Measurements from ENCODE around the gene KCMF1.

Gene KCMF1

GRCh38 chr2:84986018-84986417 lies 15.1 kb downstream of the KCMF1 start:
- no peak for DNase-seq

DNA sequence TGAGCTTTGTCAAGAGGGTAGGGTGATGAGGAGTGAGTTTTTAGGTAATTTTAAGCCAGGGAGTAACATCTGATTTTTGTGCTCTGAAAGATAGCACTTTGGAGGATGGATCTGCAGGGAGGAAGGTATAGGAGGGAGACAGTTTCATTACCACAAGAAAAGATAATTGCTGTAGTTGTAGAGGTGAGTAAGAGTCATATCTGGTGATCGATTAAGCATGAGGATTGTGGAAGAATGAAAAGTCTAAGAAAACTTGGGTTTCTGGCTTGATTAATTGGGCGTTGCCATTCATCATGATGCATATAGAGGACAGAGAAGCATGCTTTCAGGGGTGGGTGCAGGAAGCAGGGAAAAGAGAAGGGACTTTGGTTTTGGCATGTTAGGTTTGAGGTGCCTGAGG lies 18.5 kb downstream of the KCMF1 start:
- no peak for DNase-seq

GRCh38 chr2:84989927-84990326 lies 19.0 kb downstream of the KCMF1 start:
- no peak for DNase-seq

DNA sequence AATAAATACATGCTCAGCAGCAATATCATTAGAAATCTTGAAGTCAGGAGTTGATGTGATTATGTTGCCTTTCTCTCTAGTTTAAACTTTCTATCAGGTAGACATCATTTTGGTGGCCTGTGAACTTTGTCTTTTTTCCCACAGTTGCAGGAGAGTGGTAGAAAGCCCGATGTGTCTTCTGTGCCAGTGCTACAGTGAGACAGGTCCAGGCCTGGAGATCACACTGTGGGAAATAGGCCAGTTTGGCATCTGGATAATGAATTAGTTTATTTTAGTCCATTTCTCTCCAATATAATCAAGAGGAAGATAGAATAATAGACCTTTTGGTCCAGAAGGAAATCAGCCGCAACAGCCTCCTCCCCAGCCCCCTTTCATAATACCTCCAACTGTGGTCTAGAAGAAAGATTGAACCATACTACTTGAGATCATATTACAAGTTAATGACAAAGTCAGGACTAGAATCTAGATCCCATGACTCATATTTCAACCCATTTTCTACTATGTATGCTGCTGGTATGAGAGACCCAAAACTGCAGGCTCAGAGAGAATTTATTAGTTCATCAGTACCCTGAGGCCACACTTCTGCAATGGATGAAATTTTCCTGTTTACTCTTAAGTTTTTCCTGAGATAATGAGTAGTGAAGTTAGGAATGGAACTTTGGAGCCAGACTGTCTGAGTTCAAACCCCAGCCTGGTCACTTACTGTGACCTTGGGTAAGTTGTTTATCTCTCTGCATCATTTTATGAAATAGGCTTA lies 20.6 kb downstream of the KCMF1 start:
- DNase-seq = no peak

DNA sequence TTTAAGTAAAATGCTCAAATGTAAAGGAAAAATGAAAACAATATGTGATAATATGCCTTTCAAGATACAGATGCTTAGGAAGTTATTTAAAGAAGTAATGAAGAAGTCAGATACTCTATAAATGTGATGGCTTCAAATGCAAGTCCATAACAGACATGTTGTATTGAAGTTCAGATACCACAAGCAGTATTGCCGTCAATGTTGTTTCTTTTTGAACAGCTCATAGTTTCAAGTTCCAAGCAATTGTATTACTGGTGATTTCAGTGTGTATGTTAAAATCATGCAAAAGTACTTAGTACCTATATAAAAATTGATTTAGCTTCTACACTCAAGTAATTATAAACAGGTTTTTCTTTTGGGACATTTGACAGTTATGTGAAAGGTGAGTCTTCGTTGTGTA lies 24.9 kb downstream of the KCMF1 start:
- no peak for DNase-seq

- DNase-seq = no peak
Observed at GRCh38 chr2:84996909-84997308, 25.9 kb downstream of the KCMF1 start.

DNA sequence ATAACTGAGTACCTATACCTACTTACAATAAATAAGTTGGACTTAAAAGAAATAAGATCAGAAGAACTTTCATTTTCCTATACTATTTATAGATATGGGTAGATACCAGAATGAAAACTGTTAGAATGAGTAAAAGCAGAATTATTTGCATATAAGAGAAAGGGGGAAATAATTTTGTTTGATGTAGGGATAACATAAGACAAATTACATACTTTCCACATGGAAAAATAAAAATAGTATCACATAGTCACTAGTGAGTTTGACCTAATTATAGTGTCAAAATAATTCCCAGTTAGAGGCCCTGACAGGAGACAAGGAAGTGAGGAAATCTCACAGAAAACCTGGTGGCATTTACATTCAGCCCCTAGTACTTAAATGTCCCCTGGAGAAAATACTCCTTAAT lies 28.6 kb downstream of the KCMF1 start:
- DNase-seq = no peak

- no peak for DNase-seq
Observed at GRCh38 chr2:85001595-85001994, 30.6 kb downstream of the KCMF1 start.

DNA sequence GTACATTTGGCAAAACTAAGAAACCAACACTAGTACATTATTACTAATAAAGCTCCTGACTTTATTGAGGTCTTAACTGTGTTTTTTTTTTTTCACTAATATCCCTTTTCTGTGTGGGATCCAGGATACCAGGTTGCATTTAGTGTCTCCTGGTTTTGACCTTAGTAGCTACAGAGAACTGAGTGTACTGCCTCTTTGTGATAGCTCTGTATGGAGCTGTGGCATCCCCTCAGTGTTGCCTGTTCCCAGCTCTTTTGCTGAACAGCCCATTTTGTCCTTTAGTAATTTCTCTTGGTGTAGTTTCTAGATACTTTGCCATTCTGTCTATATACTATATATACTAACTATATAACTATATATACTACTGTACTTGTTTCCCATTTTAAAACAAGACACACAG lies 31.6 kb downstream of the KCMF1 start:
- no peak for DNase-seq

DNA sequence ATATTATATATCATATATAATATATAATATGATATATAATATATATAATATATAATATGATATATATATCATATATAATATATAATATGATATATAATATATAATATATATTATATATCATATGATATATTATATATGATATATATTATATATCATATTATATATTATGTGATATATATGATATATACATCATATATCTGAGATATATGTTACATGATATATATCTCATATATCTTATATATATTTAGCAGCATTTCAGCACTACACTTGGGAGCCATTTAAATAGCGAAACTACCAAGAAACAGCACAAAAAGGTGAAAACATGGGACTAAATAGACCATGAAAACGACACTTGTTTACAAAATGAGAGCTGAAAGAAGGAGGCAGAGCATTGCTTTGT lies 37.3 kb downstream of the KCMF1 start:
- no peak for DNase-seq

DNA sequence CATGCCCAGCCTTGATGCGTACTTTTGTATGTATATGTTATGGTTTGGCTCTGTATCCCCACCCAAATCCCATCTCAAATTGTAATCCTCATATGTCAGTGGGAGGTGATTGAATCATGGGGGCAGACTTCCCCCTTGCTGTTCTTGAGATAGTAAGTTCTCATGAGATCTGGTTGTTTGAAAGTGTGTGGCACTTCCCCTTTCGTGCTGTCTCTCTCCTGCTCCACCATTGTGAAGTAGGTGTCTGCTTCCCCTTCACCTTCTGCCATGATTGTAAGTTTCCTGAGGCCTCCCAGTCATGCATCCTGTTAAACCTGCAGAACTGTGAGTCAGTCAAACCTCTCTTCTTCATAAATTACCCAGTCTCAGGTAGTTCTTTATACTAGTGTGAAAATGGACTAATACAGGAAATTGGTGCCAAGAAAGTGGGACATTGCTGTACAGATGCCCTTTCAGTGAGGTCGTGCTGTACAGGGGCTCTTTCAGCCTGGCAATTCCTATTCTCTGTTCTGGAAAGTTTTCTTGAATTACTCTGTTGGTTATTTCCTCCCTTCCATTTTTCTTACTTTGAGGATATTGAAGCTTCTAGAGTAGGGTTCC lies 38.2 kb downstream of the KCMF1 start:
- DNase-seq = peak in 1 of 2 donors; percentile 18

- no peak for DNase-seq
Observed at GRCh38 chr2:85010404-85010803, 39.4 kb downstream of the KCMF1 start.

DNA sequence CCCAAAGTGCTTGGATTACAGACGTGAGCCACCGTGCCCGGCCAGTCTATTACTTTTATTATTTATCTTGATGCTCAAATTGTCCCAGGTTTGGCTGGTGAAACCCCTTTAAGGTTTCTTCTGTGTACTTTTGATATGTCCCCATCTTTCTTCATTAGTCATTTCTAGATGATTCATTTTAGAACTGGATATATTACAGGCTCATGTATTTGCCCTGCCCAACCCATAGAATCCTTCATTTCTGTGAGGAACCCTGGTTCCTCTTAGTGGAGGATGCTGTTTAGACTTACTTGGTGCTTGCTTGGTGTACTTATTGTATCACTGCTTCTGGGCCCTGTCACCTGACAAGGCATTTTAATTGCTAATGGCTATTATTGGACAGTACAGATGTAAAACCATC lies 40.1 kb downstream of the KCMF1 start:
- no peak for DNase-seq

GRCh38 chr2:85011747-85012146 lies 40.8 kb downstream of the KCMF1 start:
- DNase-seq = no peak

DNA sequence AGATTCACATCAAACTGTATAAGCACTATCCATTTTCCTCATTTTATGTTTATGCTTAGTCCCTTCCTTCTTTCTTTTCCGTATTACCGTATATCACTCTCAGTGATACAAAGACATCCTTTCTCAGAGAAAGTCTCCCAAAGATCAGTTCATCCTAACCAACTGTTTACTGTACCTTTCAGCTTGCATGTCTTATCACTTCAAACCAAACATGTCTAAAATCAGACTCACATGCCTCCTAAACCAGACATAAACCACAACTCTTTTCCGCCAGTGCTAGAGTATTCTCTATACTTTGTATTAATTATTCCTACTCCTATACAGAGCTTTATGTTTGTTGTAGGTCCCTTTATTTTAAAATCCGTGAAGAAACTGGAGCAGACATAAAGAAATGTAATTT lies 41.5 kb downstream of the KCMF1 start:
- DNase-seq = no peak

- DNase-seq = no peak
Observed at GRCh38 chr2:85012855-85013254, 41.9 kb downstream of the KCMF1 start.

DNA sequence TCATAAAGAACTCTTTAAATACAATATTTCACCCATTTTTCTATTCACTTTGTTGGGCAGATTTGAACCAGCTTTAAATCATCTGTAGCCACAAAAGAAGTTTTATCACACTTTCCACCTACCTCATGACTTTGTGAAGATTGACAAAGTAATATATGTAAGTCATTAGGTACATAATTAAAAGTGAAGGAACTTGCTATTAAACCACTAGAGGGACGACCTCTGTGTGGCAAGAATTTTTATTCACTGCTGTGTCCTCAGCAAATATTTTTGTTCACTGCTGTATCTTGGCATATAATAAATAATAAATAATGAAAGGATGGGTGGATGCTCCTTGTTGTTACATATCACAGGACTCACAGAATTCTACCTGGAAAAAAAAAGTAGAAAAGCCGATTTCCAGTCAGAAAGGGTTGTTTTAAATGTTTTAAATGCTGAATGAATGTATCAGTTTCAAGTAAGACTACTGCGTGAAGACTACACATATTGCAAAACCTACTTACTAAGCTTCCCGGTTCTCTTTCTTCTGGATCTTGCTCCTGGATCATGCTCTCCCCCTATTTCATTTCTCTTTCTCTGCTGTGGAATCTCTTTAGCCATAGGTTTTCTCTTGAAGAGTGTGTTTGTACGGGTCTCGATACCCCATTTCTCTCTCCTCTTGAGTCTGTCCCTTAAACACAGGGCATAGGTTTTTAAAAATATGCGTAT lies 44.8 kb downstream of the KCMF1 start:
- DNase-seq = no peak

- DNase-seq = no peak
Observed at GRCh38 chr2:85016446-85016845, 45.5 kb downstream of the KCMF1 start.

DNA sequence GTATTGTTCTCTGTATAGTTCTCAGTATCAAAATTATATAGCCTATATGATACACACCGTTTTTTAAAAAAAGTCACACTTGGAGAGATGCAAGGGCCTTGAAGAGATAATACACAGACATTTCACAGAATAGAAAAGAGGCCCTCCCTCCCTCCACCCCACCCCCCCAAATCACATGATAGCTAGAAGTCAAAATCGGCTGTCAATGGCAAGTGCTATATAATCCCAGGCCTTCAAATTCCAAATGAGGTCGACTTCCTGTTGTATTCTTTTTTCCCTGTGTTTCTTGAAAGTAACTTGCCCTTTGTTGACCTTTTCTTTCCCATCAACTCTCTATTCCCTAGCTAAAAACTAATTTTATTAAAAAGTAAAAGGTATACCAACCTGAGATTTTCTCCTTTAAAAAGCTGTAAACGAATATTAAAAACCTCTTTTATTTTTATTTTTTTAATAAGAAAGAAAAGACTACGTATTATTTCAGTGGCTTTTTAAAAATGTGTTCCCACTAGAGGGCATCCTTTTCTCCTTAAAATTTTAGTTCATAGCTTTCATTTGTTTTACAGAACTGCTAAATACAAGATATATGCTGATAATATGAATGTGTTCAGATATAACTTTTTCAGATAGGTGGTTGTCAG lies 46.6 kb downstream of the KCMF1 start:
- DNase-seq = peak in 1 of 2 donors; percentile 46

- DNase-seq = no peak
Observed at GRCh38 chr2:85018049-85018447, 47.1 kb downstream of the KCMF1 start.

- no peak for DNase-seq
Observed at GRCh38 chr2:85019121-85019520, 48.2 kb downstream of the KCMF1 start.

DNA sequence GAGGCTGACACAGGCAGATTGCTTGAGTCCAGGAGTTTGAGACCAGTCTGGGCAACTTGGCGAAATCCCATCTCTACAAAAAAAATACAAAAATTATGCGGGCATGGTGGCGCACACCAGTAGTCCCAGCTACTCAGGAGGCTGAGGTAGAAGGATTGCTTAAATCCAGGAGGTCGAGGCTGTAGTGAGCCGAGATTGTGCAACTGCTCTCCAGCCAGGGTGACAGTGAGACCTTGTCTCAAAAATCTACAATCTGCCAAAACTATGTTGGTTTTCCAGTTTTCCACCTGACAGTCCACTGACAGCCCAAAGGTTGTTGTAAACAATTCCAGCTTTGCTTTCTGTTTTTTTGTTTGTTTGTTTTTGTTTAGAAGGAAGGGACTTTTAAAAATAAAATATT lies 51.3 kb downstream of the KCMF1 start:
- DNase-seq = no peak

DNA sequence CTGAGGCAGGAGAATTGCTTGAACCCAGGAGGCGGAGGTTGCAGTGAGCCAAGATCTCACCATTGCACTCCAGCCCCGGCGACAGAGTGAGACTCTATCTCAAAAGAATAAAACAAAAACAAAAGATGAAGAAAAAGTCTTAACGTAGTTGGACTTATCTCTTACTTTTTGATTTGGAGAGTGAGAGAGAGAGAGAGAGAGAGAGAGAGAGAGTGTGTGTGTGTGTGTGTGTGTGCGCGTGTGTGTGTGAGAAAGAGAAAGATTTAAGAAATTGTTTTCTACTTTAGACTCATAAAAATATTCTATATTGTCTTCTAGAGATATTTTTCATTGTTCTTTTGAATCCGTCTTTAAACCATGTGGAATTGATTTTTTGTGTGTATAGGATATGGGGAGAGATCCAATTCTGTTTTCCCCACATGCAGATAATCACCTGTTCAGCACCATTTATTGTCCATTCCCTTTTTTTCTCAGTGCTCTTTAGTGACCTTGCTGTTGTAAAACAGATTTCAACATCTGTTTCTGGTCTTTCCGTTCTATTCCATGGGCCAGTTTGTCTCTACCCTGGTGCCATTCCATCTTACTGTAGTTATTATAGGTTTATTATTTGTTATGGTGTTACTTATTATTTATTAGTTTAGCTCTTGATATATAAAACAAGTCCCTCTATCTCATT lies 53.5 kb downstream of the KCMF1 start:
- DNase-seq = no peak

Data from CD4-positive, alpha-beta T cell treated with Interferon alpha-2 for 1 hour (primary cell).